CD8-positive, alpha-beta memory T cell (primary cell): Measurements from ENCODE around the gene CXCL12. TPM values are rescaled to one million over a fixed set of nuclear protein-coding genes. Genes with fewer than 3 reads are reported as not detected.
A peak's percentile ranks its signal among the peaks of the same experiment; 100 is the strongest.

ENCODE experiments used
- CTCF ChIA-PET: fragments of 350-600 bp; sonication (Branson Sonifier 250); formaldehyde crosslinking; loops from one replicate; lab custom pipeline; 2021; ENCODE audit warnings: antibody characterized with exemption; lab: Charles Lee
- POLR2A ChIA-PET: fragments of 350-600 bp; sonication (Branson Sonifier 250); formaldehyde crosslinking; loops from one replicate; lab custom pipeline; 2021; ENCODE audit warnings: antibody characterized with exemption; lab: Charles Lee
- DNase-seq, 5 donors: peaks; one replicate each; pipeline versions ENCODE4 v3.0.0 to v3.0.0-alpha.2; 2020 to 2022; ENCODE audit warnings: mixed read lengths in 1 of 5
- H3K27ac ChIP-seq: one replicate; pipeline ENCODE4 v1.7.0; 2013; ENCODE audit warnings: low read depth, mild to moderate bottlenecking, low read length, moderate library complexity
- H3K27me3 ChIP-seq: 2 replicates; pipeline ENCODE4 v1.7.0; 2013; ENCODE audit warnings: low read length, mild to moderate bottlenecking; ENCODE audit not compliant: insufficient read depth, poor library complexity, severe bottlenecking
- H3K36me3 ChIP-seq: 2 replicates; pipeline ENCODE4 v1.7.0; 2013; ENCODE audit warnings: mild to moderate bottlenecking, low read length, moderate library complexity; ENCODE audit not compliant: insufficient read depth
- H3K4me1 ChIP-seq: 2 replicates; pipeline ENCODE4 v1.7.0; 2013; ENCODE audit warnings: mild to moderate bottlenecking, low read length, moderate library complexity; ENCODE audit not compliant: insufficient read depth
- H3K4me3 ChIP-seq: 2 replicates; pipeline ENCODE4 v1.7.0; 2013; ENCODE audit warnings: mild to moderate bottlenecking, low read length
- H3K9me3 ChIP-seq: 2 replicates; pipeline ENCODE4 v1.7.0; 2013; ENCODE audit warnings: mild to moderate bottlenecking, low read length
- H3K27ac Mint-ChIP-seq, 8 donors: one replicate each; pipeline ENCODE4 v1.8.0; 2020 to 2021; ENCODE audit warnings: mixed read lengths in 8 of 8, mild to moderate bottlenecking in 6 of 8, inconsistent platforms in 3 of 8, moderate library complexity in 3 of 8
- H3K27me3 Mint-ChIP-seq, 2 donors: one replicate each; pipeline ENCODE4 v1.8.0; 2020 to 2021; ENCODE audit warnings: mixed read lengths in 2 of 2, mild to moderate bottlenecking in 1 of 2, moderate library complexity in 1 of 2
- H3K36me3 Mint-ChIP-seq, 3 donors: one replicate each; pipeline ENCODE4 v1.8.0; 2020 to 2021; ENCODE audit warnings: mixed read lengths in 3 of 3, inconsistent platforms in 1 of 3, mild to moderate bottlenecking in 1 of 3
- H3K4me1 Mint-ChIP-seq, 3 donors: one replicate each; pipeline ENCODE4 v1.8.0; 2020 to 2021; ENCODE audit warnings: mixed read lengths in 3 of 3, inconsistent platforms in 1 of 3, mild to moderate bottlenecking in 1 of 3
- H3K4me3 Mint-ChIP-seq, 7 donors: one replicate each; pipeline ENCODE4 v1.8.0; 2020 to 2021; ENCODE audit warnings: mixed read lengths in 7 of 7, mild to moderate bottlenecking in 6 of 7, moderate library complexity in 4 of 7, inconsistent platforms in 2 of 7
- H3K9me3 Mint-ChIP-seq, 5 donors: one replicate each; pipeline ENCODE4 v1.8.0; 2020 to 2022; ENCODE audit warnings: mixed read lengths in 5 of 5, mild to moderate bottlenecking in 3 of 5, moderate library complexity in 2 of 5, inconsistent platforms in 1 of 5
- polyA plus RNA-seq: library from polyadenylated mRNA; unstranded; fragments of 300-500 nt; fragmentation: Illumina TruSeq; gene quantifications from one replicate; pipeline ENCODE4 v1.2.3, GENCODE V29; 2021
- total RNA-seq, 2 experiments: library from RNA; stranded (reverse); gene quantifications; one replicate each; pipeline ENCODE4 v1.2.3, GENCODE V29; 2021

The CXCL12 gene
- total and polyA plus RNA-seq, 3 experiments from 2014 or later: not detected

GRCh38 chr10:44385696-44386441, 972 bp upstream of the CXCL12 start:
- CTCF ChIA-PET: interaction anchor here (0.9 to 2.3 kb wide), 3 partner anchors 696 to 715 kb away, joined by 5 to 24 read pairs (median 11); no protein-coding TSS in a partner anchor
- peak overlapping the region in 3 of 7 donors; percentile 30 to 60 (median 48) for H3K4me3 Mint-ChIP-seq
- no peaks in the 10 kb centered on the region for H3K9me3 Mint-ChIP-seq

GRCh38 chr10:44384601-44385025, 284 bp downstream of the CXCL12 start:
- Histone ChIP-seq H3K4me1 (no peaks in the 10 kb centered on the region), H3K27ac (no peak overlapping the region), H3K36me3 (no peaks in the 10 kb centered on the region), H3K4me3 (no peak overlapping the region), H3K27me3 (peaks cover 3% of the 10 kb centered on the region), H3K9me3 (no peaks in the 10 kb centered on the region)
- no peaks in the 10 kb centered on the region for H3K36me3 Mint-ChIP-seq
- H3K27ac Mint-ChIP-seq: no peak overlapping the region
- H3K9me3 Mint-ChIP-seq: no peaks in the 10 kb centered on the region
- ChIA-PET CTCF (no interaction called here), POLR2A (no interaction called here)
- no peak overlapping the region for H3K4me3 Mint-ChIP-seq
- DNase-seq: no peak
- peaks cover 27 to 35% of the 10 kb centered on the region in 2 donors for H3K27me3 Mint-ChIP-seq
- H3K4me1 Mint-ChIP-seq: peaks cover 2 to 6% (median 4%) of the 10 kb centered on the region in 3 donors

More at GRCh38 chr10:44385696-44386441, 972 bp upstream of the CXCL12 start:
- peaks cover 30 to 36% of the 10 kb centered on the region in 2 donors for H3K27me3 Mint-ChIP-seq
- H3K4me1 Mint-ChIP-seq: peaks cover 2 to 6% (median 4%) of the 10 kb centered on the region in 3 donors
- Histone ChIP-seq H3K27me3 (peaks cover 3% of the 10 kb centered on the region), H3K4me1 (no peaks in the 10 kb centered on the region), H3K4me3 (no peak overlapping the region), H3K9me3 (no peaks in the 10 kb centered on the region), H3K36me3 (no peaks in the 10 kb centered on the region), H3K27ac (no peak overlapping the region)
- DNase-seq: no peak
- H3K27ac Mint-ChIP-seq: no peak overlapping the region
- POLR2A ChIA-PET: no interaction called here
- no peaks in the 10 kb centered on the region for H3K36me3 Mint-ChIP-seq

- POLR2A ChIA-PET: no interaction called here
- Mint-ChIP-seq H3K9me3 (no peaks in the 10 kb centered on the region), H3K27me3 (peaks cover 27 to 35% of the 10 kb centered on the region in 2 donors), H3K4me1 (peaks cover 2 to 6% (median 4%) of the 10 kb centered on the region in 3 donors), H3K4me3 (peak overlapping the region in 1 of 7 donors; percentile 63), H3K27ac (no peak overlapping the region), H3K36me3 (no peaks in the 10 kb centered on the region)
- CTCF ChIA-PET: no interaction called here
- Histone ChIP-seq H3K4me1 (no peaks in the 10 kb centered on the region), H3K9me3 (no peaks in the 10 kb centered on the region), H3K4me3 (no peak overlapping the region), H3K27ac (no peak overlapping the region), H3K27me3 (peaks cover 1% of the 10 kb centered on the region), H3K36me3 (no peaks in the 10 kb centered on the region)
- no peak for DNase-seq
These were observed 922 bp downstream of the CXCL12 start for GRCh38 chr10:44383749-44384600.

GRCh38 chr10:44382981-44383748, 1.7 kb downstream of the CXCL12 start:
- Mint-ChIP-seq H3K4me1 (peaks cover 2 to 6% (median 4%) of the 10 kb centered on the region in 3 donors), H3K36me3 (no peaks in the 10 kb centered on the region), H3K9me3 (no peaks in the 10 kb centered on the region), H3K4me3 (no peak overlapping the region), H3K27ac (no peak overlapping the region), H3K27me3 (peaks cover 24 to 29% of the 10 kb centered on the region in 2 donors)
- POLR2A ChIA-PET: no interaction called here
- Histone ChIP-seq H3K9me3 (no peaks in the 10 kb centered on the region), H3K4me1 (no peaks in the 10 kb centered on the region), H3K27me3 (no peaks in the 10 kb centered on the region), H3K27ac (no peak overlapping the region), H3K4me3 (no peak overlapping the region), H3K36me3 (no peaks in the 10 kb centered on the region)
- CTCF ChIA-PET: interaction anchor here (1.1 kb wide), 1 partner anchor 12 kb away, joined by 3 read pairs; no protein-coding TSS in a partner anchor
- DNase-seq: no peak

- peaks cover 2 to 6% (median 4%) of the 10 kb centered on the region in 3 donors for H3K4me1 Mint-ChIP-seq
- ChIA-PET CTCF (interaction anchor here (1.1 kb wide), 1 partner anchor 12 kb away, joined by 3 read pairs; no protein-coding TSS in a partner anchor), POLR2A (no interaction called here)
- no peaks in the 10 kb centered on the region for H3K9me3 ChIP-seq
- DNase-seq: no peak
- no peaks in the 10 kb centered on the region for H3K9me3 Mint-ChIP-seq
- peaks cover 19 to 24% of the 10 kb centered on the region in 2 donors for H3K27me3 Mint-ChIP-seq
- no peak overlapping the region for H3K27ac ChIP-seq
- no peaks in the 10 kb centered on the region for H3K36me3 Mint-ChIP-seq
- H3K36me3 ChIP-seq: no peaks in the 10 kb centered on the region
- no peak overlapping the region for H3K4me3 Mint-ChIP-seq
- no peaks in the 10 kb centered on the region for H3K27me3 ChIP-seq
- no peak overlapping the region for H3K4me3 ChIP-seq
- H3K4me1 ChIP-seq: no peaks in the 10 kb centered on the region
- no peak overlapping the region for H3K27ac Mint-ChIP-seq
These were observed 2.6 kb downstream of the CXCL12 start for GRCh38 chr10:44382131-44382858.

GRCh38 chr10:44380829-44381600, 3.9 kb downstream of the CXCL12 start:
- ChIA-PET POLR2A (no interaction called here), CTCF (no interaction called here)
- Mint-ChIP-seq H3K4me1 (peaks cover 2 to 6% (median 4%) of the 10 kb centered on the region in 3 donors), H3K27ac (no peak overlapping the region), H3K9me3 (no peaks in the 10 kb centered on the region), H3K36me3 (no peaks in the 10 kb centered on the region), H3K4me3 (no peak overlapping the region), H3K27me3 (peaks cover 19% of the 10 kb centered on the region in 2 donors)
- H3K27me3 ChIP-seq: no peaks in the 10 kb centered on the region
- no peak overlapping the region for H3K4me3 ChIP-seq
- no peaks in the 10 kb centered on the region for H3K36me3 ChIP-seq
- no peak overlapping the region for H3K27ac ChIP-seq
- DNase-seq: no peak
- no peaks in the 10 kb centered on the region for H3K4me1 ChIP-seq
- no peaks in the 10 kb centered on the region for H3K9me3 ChIP-seq

GRCh38 chr10:44379907-44380306, 5.0 kb downstream of the CXCL12 start:
- Mint-ChIP-seq H3K36me3 (no peaks in the 10 kb centered on the region), H3K9me3 (no peaks in the 10 kb centered on the region), H3K27me3 (peaks cover 11 to 15% of the 10 kb centered on the region in 2 donors), H3K4me1 (peaks cover 0 to 2% (median 0%) of the 10 kb centered on the region in 3 donors), H3K4me3 (no peak overlapping the region), H3K27ac (no peak overlapping the region)
- no peak for DNase-seq
- no peak overlapping the region for H3K4me3 ChIP-seq
- H3K27ac ChIP-seq: no peak overlapping the region
- no peaks in the 10 kb centered on the region for H3K4me1 ChIP-seq
- H3K36me3 ChIP-seq: no peaks in the 10 kb centered on the region
- H3K27me3 ChIP-seq: no peaks in the 10 kb centered on the region
- ChIA-PET CTCF (no interaction called here), POLR2A (no interaction called here)
- H3K9me3 ChIP-seq: no peaks in the 10 kb centered on the region
